SIG-M5 (cell line): Measurements from ENCODE around the gene BTNL8.

ENCODE experiments used
- DNase-seq: peaks from one replicate; lab custom pipeline; 2025; lab: John Stamatoyannopoulos, UW

The BTNL8 gene

GRCh38 chr5:180898621-180899246 is at the start of gene BTNL8:
BTNL8 (plus strand) TSS chr5:180899159; CDS start chr5:180899311, 152 bp downstream.
- no peak for DNase-seq

GRCh38 chr5:180849827-180850226 is 49.1 kb upstream of the BTNL8 start:
- DNase-seq = no peak

- DNase-seq = no peak
Observed at GRCh38 chr5:180850434-180851078, 48.4 kb upstream of the BTNL8 start.

GRCh38 chr5:180852495-180852894 is 46.5 kb upstream of the BTNL8 start:
- DNase-seq = no peak

GRCh38 chr5:180853121-180853847 is 45.7 kb upstream of the BTNL8 start:
- no peak for DNase-seq

GRCh38 chr5:180853848-180854176 is 45.1 kb upstream of the BTNL8 start:
- no peak for DNase-seq

- DNase-seq = no peak
Observed at GRCh38 chr5:180858586-180858985, 40.4 kb upstream of the BTNL8 start.

- DNase-seq = peak; percentile 21
Observed at GRCh38 chr5:180860273-180860886, 38.6 kb upstream of the BTNL8 start.

GRCh38 chr5:180860887-180861822 is 37.8 kb upstream of the BTNL8 start, which contains the start of gene ZFP62:
ZFP62 (minus strand) TSS chr5:180861276; CDS start chr5:180861219, 57 bp downstream.
- DNase-seq = peak; percentile 48

GRCh38 chr5:180862645-180863044 is 36.3 kb upstream of the BTNL8 start:
- no peak for DNase-seq

GRCh38 chr5:180865981-180866695 is 32.8 kb upstream of the BTNL8 start:
- no peak for DNase-seq

GRCh38 chr5:180866985-180867384 is 32.0 kb upstream of the BTNL8 start:
- no peak for DNase-seq

- DNase-seq = no peak
Observed at GRCh38 chr5:180868960-180869359, 30.0 kb upstream of the BTNL8 start.

GRCh38 chr5:180869587-180869986 is 29.4 kb upstream of the BTNL8 start:
- DNase-seq = no peak

- no peak for DNase-seq
Observed at GRCh38 chr5:180870276-180871068, 28.5 kb upstream of the BTNL8 start.

- DNase-seq = no peak
Observed at GRCh38 chr5:180872419-180872818, 26.5 kb upstream of the BTNL8 start.

GRCh38 chr5:180873615-180874520 is 25.1 kb upstream of the BTNL8 start:
- peak; percentile 91 for DNase-seq

- no peak for DNase-seq
Observed at GRCh38 chr5:180874804-180875582, 24.0 kb upstream of the BTNL8 start.
